HCT116 (cell line): ENCODE measurements around the gene TECPR1.

ENCODE experiments used
- CTCF ChIP-seq, 3 experiments: fragments of 200-600 bp in 1 of 3; sonication (generic) in 1 of 3; IDR thresholded peaks in 2 of 3; conservative IDR thresholded peaks in 1 of 3; 2 replicates each; pipeline ENCODE4 v1.5.1; 2012 to 2017; ENCODE audit warnings: low read depth in 2 of 3, low read length in 2 of 3, antibody characterized with exemption in 1 of 3, borderline replicate concordance in 1 of 3, control low read depth in 1 of 3, mild to moderate bottlenecking in 1 of 3, mixed read lengths in 1 of 3, mixed run types in 1 of 3, moderate library complexity in 1 of 3; ENCODE audit not compliant: insufficient read depth in 1 of 3
- EZH2 ChIP-seq: fragments of 200-600 bp; sonication (generic); IDR thresholded peaks from 2 replicates; pipeline ENCODE4 v1.6.1; 2017; ENCODE audit warnings: antibody characterized with exemption, mixed run types
- EZH2phosphoT487 ChIP-seq: fragments of 200-600 bp; IDR thresholded peaks from 2 replicates; pipeline ENCODE4 v1.6.1; 2018; ENCODE audit warnings: antibody characterized with exemption, borderline replicate concordance
- JUND ChIP-seq: IDR thresholded peaks from 2 replicates; pipeline ENCODE4 v1.6.1; 2012
- POLR2A ChIP-seq: IDR thresholded peaks from 2 replicates; pipeline ENCODE4 v1.7.0; 2011; ENCODE audit warnings: borderline replicate concordance; ENCODE audit not compliant: insufficient read depth, insufficient read length; ENCODE audit errors: extremely low read depth
- POLR2AphosphoS5 ChIP-seq: IDR thresholded peaks from 2 replicates; pipeline ENCODE4 v1.6.1; 2011; ENCODE audit warnings: mild to moderate bottlenecking, low read depth, low read length, moderate library complexity
- RAD21 ChIP-seq: IDR thresholded peaks from 2 replicates; pipeline ENCODE4 v1.6.1; 2012; ENCODE audit warnings: low read depth, mild to moderate bottlenecking
- SIN3A ChIP-seq: IDR thresholded peaks from 2 replicates; pipeline ENCODE4 v1.6.1; 2012; ENCODE audit warnings: low read depth
- SP1 ChIP-seq: IDR thresholded peaks from 2 replicates; pipeline ENCODE4 v1.6.1; 2012; ENCODE audit warnings: low read depth
- SRF ChIP-seq: IDR thresholded peaks from 2 replicates; pipeline ENCODE4 v1.6.1; 2012; ENCODE audit warnings: low read depth
- ZFX ChIP-seq: fragments of 450-650 bp; IDR thresholded peaks from 2 replicates; pipeline ENCODE4 v1.6.1; 2017
- TF ChIP-seq, protein P1 (sequence below): IDR thresholded peaks from 2 replicates; pipeline ENCODE4 v1.6.1; 2012; ENCODE audit warnings: low read depth

DNA sequence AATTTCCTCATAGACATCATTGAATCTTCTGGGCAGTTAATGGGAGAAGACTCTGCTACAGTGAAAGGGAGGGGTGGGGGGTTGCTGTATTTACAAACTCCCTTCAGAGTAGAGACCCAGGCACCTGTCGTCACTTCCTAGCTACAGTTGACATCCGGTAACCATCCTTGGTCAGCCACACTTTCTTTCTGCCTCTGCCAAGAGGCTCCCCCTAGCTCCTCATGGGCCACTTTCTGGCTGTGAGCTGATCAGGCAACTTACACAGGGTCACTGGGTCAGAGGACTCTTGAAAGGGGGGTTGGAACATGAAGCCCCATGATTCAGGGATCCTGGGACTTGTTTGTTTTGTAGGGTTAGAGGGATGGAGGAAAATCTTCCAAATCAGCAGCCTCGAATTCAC lies 1.2 kb downstream of the TECPR1 start:
- no peak for TF ChIP-seq EZH2
- no peak for TF ChIP-seq CTCF (IDR thresholded peaks at IDR 0.05 in 2 of 3, conservative IDR thresholded peaks at IDR 0.05 in 1 of 3; ENCODE audit: borderline replicate concordance in 1 of 3, insufficient read depth in 1 of 3, low read depth in 2 of 3, low read length in 2 of 3)
- TF ChIP-seq POLR2AphosphoS5 = no peak
- no peak for TF ChIP-seq ZFX
- no peak for TF ChIP-seq EZH2phosphoT487
- no peak for TF ChIP-seq SP1
- no peak for TF ChIP-seq POLR2A
- TF ChIP-seq SIN3A = no peak
- no peak for TF ChIP-seq RAD21
- no peak for TF ChIP-seq SRF
- TF ChIP-seq, protein P1, sequence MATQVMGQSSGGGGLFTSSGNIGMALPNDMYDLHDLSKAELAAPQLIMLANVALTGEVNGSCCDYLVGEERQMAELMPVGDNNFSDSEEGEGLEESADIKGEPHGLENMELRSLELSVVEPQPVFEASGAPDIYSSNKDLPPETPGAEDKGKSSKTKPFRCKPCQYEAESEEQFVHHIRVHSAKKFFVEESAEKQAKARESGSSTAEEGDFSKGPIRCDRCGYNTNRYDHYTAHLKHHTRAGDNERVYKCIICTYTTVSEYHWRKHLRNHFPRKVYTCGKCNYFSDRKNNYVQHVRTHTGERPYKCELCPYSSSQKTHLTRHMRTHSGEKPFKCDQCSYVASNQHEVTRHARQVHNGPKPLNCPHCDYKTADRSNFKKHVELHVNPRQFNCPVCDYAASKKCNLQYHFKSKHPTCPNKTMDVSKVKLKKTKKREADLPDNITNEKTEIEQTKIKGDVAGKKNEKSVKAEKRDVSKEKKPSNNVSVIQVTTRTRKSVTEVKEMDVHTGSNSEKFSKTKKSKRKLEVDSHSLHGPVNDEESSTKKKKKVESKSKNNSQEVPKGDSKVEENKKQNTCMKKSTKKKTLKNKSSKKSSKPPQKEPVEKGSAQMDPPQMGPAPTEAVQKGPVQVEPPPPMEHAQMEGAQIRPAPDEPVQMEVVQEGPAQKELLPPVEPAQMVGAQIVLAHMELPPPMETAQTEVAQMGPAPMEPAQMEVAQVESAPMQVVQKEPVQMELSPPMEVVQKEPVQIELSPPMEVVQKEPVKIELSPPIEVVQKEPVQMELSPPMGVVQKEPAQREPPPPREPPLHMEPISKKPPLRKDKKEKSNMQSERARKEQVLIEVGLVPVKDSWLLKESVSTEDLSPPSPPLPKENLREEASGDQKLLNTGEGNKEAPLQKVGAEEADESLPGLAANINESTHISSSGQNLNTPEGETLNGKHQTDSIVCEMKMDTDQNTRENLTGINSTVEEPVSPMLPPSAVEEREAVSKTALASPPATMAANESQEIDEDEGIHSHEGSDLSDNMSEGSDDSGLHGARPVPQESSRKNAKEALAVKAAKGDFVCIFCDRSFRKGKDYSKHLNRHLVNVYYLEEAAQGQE = no peak
- TF ChIP-seq JUND = no peak
